Activated T-cell treated with anti-CD3 and anti-CD28 coated beads, Interleukin-2, amount 50 U/mL, for 48 hours (primary cell): Measurements from ENCODE around the gene TMEM235.
"Not testable (repeated sequence)": the region's sequence is repeated elsewhere in the genome, so short reads cannot be mapped to it uniquely, and the experiment has no call there.

Experiments
- DNase-seq, 2 experiments: peaks; one replicate each; pipeline ENCODE4 v3.0.0-alpha.2; 2020

The TMEM235 gene

DNA sequence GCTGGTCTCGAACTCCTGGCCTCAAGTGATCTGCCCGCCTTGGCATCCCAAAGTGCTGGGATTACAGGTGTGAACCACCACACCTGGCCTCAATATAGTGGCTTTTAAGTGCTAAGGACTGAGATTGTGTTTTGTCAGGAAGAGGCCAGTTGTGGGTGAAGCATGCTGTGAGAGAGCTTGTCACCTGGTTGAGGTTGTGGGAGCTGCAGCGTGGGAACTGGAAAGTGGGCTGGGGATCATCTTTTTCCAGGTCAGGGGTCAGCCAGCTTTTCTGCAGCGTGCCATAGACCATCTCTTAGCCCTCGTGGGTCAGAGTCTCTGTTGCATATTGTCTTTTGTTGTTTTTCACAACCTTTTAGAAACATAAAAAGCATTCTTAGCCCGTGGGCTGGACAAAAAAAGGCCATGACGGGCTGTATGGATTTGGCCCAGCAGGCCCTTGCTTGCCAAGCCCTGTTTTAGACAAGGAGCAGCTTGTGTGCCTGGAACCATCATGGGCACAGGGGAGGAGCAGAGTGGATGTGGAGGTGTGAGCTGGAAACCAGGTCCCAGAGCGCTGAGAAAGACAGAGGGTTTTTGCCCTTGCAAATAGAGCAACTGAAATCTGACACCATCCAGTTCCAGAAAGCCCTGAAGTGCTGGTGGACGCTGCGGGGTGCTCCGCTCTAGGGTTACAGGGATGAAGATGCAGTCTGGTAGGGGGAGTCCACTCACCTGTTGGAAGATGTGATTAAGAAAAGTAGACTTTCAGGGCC, 11.9 kb upstream of the TMEM235 start:
- no peak for DNase-seq

DNA sequence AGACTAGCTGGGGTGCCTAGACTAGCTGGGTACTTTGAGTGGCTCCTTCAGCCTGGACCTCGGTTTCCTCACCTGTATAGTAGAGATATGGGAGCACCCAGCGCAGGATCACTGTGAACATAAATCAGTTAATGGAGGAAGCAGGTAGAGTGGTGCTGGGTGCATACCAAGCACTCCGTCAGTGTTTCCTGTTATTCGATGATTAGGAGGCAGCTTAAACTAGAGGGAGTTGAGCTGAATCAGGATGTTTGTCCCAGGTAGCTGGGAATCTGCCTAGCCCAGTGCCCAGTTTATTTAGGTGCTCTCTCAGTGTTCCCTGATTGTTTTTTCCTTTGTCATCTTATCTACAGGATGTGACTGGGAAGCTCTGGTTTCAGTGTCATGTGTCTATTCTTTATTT, 8.4 kb upstream of the TMEM235 start:
- DNase-seq, result no peak

DNA sequence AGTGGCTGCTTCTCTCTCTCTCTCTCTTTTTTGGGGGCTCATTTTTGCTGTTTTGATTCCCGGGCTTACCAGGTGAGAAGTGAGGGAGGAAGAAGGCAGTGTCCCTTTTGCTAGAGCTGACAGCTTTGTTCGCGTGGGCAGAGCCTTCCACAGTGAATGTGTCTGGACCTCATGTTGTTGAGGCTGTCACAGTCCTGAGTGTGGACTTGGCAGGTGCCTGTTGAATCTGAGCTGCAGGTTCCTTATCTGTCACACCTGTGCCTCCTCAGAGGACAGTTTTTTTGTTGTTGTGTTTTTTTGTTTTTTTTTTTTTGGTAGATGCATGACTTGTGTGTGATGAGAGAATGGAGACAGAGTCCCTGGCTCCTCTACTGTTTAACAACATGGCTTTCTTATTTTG, 7.7 kb upstream of the TMEM235 start:
- no peak for DNase-seq

DNA sequence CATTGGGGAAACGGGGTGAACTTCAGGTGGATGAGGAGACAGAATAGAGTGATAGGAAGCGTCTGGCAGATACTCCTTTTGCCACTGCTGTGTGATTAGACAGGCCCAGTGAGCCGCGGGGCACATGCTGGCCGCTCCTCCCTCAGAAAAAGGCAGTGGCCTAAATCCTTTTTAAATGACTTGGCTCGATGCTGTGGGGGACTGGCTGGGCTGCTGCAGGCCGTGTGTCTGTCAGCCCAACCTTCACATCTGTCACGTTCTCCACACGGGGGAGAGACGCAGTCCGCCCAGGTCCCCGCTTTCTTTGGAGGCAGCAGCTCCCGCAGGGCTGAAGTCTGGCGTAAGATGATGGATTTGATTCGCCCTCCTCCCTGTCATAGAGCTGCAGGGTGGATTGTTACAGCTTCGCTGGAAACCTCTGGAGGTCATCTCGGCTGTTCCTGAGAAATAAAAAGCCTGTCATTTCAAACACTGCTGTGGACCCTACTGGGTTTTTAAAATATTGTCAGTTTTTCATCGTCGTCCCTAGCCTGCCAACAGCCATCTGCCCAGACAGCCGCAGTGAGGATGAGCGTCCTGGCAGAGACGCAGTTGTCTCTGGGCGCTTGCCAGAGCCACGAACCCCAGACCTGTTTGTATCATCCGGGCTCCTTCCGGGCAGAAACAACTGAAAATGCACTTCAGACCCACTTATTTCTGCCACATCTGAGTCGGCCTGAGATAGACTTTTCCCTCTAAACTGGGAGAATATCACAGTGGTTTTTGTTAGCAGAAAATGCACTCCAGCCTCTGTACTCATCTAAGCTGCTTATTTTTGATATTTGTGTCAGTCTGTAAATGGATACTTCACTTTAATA, 7.0 kb upstream of the TMEM235 start:
- DNase-seq, result no peak

DNA sequence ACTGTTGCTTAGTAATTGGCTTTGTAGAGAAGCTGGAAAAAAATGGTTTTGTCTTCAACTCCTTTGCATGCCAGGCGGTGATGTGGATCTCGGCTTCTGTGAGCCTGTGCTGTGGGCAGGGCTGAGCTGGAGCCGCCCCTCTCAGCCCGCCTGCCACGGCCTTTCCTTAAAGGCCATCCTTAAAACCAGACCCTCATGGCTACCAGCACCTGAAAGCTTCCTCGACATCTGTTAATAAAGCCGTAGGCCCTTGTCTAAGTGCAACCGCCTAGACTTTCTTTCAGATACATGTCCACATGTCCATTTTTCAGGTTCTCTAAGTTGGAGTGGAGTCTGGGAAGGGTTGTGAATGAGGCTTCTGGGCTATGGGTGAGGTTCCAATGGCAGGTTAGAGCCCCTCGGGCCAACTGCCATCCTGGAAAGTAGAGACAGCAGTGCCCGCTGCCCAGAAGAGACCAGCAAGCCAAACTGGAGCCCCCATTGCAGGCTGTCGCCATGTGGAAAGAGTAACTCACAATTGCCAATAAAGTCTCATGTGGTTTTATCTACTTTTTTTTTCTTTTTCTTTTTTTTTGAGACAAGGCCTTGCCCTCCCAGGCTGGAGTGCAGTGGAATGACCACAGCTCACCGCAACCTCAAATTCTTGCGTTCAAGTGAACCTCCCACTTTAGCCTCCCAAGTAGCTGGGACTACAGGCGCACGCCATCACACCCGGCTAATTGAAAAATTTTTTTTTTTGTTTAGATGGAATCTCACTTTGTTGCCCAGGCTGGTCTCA, 6.2 kb upstream of the TMEM235 start:
- no peak for DNase-seq

DNA sequence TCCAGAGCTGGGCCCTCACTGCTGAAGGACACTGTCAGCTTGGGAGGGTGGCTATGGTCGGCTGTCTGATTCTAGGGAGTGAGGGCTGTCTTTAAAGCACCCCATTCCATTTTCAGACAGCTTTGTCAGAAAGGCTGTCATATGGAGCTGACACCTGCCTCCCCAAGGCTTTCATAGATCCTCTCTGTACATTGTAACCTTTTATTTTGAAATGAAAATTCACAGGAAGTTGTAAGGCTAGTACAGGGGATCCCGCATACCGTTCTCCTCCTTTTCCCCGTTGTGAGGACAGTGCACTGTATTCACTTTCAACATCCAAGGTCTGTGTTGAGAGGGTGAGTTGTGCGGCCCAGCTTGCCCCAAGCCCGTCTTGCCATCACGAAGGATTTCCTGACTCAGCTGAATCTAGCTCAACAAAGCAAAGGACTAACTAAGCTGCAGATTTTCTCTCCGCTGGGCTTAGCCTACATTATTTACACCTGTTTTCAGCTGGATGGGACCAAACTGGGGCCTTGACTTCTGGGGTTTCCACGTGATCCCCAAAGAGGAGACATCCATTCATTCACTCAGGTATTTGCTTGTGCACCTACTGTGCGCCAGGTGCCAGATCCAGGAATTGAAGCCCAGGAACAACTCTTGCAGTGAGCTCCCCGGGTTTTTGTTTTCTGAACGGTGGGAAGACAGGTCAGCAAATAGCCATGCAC, 5.2 kb upstream of the TMEM235 start:
- DNase-seq, result no peak

DNA sequence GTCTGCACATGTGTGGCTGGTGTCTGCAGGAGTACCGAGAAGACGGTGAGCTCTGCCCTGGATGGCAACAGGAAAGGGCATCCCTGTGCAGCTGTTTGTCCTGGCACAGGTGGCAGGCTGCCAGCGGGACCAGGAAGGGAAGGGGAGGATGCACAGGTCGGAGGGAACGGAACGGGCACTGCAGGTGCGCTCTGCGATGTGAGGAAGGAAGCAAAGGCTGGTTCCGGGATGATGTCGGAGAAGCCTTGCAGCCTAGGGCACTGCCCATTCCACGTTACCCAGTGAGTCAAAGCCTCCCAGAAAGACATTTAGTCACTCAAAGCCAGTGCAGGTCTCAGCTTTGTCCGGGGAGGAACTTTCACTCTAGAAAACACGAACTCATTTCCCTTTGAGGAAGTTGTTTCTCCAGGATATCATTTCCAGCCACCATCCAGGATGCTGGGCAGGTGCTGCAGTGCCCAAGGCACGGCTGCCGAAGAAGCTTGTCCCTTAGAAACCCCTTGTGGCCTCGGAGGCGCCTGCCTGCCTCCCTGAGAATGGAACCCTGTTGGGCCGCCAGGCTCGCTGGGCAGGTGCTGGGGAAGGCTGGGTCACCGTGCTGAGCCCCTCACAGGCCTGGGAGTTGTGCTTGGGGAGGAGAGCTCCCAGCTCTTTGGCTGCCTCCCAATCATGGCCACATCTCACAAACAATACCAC, 4.5 kb upstream of the TMEM235 start:
- DNase-seq, result peak in 1 of 2 experiments; percentile 37

DNA sequence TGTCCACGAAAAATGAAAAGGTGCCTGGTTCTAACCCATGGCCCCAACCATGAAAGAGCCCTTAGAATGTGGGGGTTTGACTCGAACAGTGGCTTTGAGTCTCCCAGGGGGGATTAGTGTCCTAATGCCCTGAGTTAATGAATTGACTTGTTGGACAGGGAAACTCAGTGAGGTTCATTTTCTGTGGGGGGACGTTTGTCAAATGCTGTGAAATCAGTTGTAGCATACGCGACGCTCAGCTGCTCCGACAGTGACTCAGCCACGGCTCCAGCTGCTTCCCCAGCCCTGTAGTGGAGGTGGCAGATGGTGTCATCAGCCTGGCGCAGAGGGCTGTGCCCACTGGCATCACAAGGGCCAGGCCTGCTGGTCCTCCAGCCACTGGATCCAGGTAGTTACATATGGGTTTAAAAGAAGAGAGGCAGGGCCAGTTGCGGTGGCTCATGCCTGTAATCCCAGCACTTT, 3.9 kb upstream of the TMEM235 start:
- no peak for DNase-seq

DNA sequence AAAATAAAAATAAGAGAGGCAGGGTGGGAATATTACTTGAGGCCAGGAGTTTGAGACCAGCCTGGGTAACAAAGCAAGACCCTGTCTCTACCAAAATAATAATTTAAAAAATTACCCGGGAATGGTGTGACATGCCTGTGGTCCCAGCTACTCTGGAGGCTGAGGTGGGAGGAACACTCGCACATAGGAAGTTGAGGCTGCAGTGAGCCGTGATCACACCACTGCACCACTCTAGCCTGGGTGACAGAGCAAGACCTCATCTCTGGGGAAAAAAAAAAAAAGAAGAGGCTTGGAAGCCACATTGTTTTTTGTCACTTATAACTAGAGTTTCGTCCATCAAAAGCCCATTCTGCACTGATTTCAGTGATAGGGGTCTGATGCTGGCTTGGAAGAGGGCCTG, 3.3 kb upstream of the TMEM235 start:
- DNase-seq, result no peak

DNA sequence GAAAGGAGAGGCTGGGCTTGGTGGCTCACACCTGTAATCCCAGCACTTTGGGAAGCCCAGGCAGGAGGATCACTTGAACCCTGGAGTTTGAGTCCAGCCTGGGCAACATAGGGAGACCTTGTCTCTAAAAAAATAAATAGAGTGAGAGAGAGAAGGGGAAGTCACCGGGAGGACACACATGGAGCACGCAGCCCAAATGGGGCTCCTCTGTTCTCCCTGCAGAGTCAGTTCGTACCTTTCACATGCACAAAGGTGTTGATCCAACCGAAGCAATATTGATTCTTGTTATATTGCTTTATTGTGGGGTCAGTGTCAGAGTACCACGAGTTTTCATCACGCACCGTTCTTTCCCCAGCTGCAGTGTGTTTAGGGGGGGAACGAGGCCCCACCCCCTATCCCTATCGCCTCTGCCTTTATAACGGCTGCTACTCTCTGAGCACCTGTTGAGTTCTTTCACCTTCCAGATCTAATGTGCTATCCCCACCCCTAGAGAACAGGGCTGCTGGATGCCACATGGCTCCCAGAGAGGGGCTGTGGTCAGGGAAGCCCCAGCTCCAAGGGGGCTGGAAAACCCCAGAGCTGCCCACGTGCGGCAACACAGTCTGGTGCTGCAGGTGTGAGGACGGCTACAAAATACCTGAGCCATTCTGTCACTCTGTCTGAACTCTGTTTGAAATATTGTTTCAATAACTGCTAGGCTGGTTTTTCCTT, 1.0 kb upstream of the TMEM235 start:
- no peak for DNase-seq

DNA sequence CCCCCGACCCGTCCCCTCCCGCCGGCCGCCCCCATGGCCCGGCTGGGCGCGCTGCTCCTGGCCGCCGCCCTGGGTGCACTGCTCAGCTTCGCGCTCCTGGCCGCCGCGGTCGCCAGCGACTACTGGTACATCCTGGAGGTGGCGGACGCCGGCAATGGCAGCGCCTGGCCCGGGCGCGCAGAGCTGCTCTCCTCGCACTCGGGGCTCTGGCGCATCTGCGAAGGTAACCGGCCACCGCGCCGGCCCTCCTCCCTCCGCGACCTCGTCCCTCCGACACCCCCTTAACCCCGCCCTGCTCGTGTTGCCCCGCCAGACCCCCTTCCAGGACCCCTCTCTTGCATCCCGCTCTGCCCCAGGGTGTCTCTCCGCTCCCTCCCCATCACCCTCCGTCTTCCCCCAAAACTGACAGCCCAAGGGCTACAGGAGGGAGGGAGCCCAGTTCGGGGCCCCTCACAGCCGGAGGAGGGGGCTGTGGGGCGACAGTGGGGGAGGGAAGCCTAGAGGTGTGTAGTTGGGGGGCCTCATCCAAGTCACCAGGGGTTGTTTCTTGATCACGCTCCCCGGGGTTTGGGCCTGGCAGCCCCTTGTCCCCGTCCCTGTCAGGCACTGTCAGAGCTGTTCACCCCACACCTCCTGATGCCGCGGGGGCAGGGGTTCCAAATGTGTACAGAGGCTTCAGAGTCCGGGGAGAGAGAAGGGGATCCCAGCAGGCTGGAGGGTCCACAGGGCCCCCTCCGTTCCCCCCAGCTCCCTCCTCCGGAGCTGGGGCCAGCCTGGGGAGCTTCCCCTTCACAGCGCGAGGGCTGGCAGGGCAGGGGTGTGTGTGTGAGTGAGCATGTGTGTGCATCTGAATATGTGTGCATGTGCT, 794 bp downstream of the TMEM235 start:
- peak in 1 of 2 experiments; percentile 44 for DNase-seq

DNA sequence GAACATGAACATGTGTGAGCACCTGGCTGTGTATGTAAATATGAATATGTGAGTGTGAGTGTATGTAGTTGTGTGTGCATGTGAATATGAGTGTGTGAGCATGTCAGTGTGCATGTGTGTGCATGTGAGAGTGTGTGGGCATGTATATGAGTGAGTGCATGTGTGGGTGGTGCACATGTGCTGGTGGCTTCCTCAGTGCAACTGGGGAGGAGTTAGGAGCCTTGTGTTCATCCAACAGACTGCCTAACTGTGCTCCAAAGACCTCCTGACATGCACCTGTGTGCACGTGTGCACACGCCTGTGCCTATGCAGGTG, 1.4 kb downstream of the TMEM235 start:
- DNase-seq, result no peak

DNA sequence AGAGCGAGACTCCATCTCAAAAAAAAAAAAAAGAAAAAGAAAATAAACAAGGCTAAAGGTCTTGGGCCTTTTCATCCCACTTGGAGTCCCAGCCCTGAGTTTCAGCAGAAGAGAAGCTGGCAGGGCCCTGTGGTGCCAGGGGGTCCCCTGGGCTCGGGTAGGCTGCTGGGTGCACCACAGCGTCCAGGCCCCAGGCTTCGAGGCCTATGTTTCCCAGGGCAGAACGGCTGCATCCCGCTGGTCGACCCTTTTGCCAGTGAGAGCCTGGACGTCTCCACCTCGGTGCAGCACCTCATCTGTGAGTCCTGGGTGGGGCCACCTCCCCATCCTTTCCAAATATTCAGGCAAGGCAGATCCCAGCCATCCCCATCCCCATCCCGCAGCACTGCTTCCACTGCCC, 2.2 kb downstream of the TMEM235 start:
- no peak for DNase-seq

DNA sequence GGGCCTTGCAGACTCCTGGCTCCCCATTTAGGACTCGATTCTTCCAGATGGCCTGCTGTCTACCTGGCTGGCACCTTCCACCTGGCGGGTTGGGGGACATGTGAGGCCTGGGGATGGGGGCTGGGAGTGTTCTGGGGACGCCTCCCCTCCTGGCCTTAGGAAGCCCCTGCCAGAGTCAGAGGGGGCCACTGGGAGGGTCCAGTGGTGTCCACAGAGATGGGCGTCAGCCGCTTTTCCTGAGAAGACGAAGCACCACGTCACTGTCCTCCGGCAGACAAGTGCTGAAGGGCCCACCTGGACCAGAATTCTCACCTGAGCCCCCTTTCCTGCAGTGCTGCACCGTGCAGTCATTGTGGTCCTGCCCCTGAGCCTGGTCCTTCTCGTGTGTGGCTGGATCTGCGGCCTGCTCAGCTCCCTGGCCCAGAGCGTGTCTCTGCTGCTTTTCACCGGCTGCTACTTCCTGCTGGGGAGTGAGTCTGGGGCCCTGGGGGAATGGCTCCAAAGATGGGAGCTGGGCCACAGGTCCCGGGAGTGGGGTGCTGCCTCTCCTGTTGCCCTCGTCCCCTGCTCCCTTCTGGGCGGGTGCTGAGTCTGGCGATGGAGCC, 2.9 kb downstream of the TMEM235 start:
- no peak for DNase-seq

DNA sequence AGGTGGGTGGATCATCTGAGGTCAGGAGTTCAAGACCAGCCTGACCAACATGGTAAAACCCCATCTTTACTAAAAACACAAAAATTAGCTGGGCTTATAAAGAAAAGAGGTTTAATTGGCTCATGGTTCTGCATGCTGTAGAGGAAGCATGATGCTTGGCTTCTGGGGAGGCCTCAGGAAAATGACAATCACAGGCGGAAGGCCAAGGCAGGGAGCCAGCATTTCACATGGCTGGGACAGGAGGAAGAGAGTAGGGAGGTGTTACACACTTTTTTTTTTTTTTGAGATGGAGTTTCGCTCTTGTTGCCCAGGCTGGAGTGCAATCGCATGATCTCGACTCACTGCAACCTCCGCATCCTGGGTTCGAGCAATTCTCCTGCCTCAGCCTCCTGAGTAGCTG, 3.6 kb downstream of the TMEM235 start:
- DNase-seq, result not testable (repeated sequence)

DNA sequence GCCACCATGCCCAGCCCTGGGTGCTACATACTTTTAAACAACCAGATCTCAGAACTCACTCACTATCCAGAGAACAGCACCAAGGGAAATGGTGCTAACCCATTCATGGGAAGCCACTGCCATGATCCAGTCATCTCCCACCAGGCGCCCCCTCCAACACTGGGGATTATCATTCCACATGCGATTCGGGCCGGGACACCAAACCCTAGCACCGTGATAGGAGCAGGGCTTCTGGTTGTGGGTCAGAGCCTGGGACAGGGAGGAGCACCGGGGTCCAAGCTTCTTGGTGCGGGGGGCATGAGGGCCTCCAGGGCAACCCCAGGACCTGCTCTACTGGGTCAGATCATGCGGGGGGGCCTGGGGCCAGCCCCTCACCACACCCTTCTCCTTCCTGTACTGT, 4.5 kb downstream of the TMEM235 start:
- DNase-seq, result no peak

DNA sequence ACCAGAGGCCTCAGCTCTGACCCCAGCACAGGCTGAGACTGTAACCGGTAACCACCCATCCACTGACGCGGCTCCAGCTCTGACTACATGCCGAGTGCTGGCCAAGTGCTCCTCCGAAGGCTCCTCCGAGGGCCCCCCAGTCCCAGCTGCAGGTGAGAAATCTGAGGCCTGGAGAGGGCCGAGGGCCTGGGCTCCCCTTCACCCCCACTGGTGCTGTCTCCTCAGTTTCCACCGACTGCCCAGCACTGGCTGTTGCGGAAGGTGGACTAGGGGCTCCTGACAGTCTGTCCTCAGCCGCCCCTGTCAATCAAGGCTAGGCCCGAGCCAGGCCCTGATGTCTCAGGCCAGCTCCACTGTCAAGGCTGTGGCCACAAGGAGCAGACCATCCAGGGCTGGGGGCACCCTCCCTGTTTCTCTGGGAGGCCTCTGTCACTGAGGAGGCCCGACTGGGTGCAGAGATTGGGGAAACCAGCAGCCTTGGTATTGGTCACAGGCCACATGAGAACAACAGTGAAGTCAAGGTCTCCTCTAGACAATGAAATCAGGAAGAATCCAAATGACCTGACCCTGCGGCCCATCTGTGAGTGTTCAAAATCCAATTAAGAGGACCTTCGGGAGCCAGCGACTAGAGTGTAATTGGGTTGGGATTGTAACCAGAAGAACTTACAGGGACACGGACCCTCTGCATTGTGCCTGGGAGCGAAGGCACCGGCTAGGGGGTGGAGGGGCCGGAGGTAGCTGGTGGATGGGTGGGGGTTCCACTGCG, 5.1 kb downstream of the TMEM235 start:
- DNase-seq, result no peak

DNA sequence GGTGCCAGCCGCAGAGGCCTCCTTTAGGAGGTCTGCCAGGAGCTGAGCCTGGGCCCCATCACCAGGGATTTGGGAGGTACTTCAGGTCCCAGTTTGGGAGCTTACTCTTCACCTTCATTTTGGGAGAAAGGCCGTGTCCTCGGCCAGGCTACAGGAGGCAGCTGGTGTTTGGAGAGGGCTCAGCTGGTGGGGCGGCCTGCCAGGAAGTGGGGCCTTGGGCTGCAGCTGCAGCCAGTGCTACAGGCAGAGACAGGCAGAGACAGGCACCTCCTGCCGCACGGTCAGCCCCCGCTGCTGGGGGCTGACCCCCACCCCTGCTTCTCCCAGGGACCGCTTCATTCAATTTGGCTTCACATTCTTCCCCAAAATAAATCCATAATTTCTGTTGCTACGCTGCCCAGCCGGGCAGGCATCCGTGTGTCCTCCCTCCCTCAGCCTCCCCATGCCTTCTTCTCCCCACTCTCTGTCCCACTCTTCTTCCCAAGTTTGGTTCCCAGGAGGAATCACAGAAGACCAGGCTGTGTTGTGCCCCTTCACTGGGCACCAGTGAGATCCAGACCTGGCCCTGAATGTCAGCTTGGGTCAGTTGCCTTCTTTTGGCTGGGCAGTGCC, 6.1 kb downstream of the TMEM235 start:
- no peak for DNase-seq
